ENCODE data around the gene NXPE4.
"Not testable (repeated sequence)": the region's sequence is repeated elsewhere in the genome, so short reads cannot be mapped to it uniquely, and the experiment has no call there.

Gene NXPE4

GRCh38 chr11:114610550-114610949 lies 15.0 kb upstream of the NXPE4 start:
- DNase-seq (ENCODE audit: low read depth) = no peak

- DNase-seq (ENCODE audit: low read depth) = no peak
These were observed 13.8 kb upstream of the NXPE4 start for GRCh38 chr11:114609429-114609828.

GRCh38 chr11:114608605-114609004 lies 13.0 kb upstream of the NXPE4 start:
- not testable (repeated sequence) for DNase-seq (ENCODE audit: low read depth)

GRCh38 chr11:114607753-114608459 lies 12.3 kb upstream of the NXPE4 start:
- no peak for DNase-seq (ENCODE audit: low read depth)

- DNase-seq (ENCODE audit: low read depth) = not testable (repeated sequence)
These were observed 11.2 kb upstream of the NXPE4 start for GRCh38 chr11:114606802-114607075.

- DNase-seq (ENCODE audit: low read depth) = peak; percentile 19
These were observed 10.6 kb upstream of the NXPE4 start for GRCh38 chr11:114606003-114606801.

- DNase-seq (ENCODE audit: low read depth) = no peak
These were observed 9.8 kb upstream of the NXPE4 start for GRCh38 chr11:114605370-114605769.

- no peak for DNase-seq (ENCODE audit: low read depth)
These were observed 9.3 kb upstream of the NXPE4 start for GRCh38 chr11:114604886-114605285.

GRCh38 chr11:114604179-114604813 lies 8.7 kb upstream of the NXPE4 start:
- DNase-seq (ENCODE audit: low read depth) = no peak

- not testable (repeated sequence) for DNase-seq (ENCODE audit: low read depth)
These were observed 7.6 kb upstream of the NXPE4 start for GRCh38 chr11:114603151-114603550.

GRCh38 chr11:114598461-114598860 lies 2.9 kb upstream of the NXPE4 start:
- DNase-seq (ENCODE audit: low read depth) = no peak

GRCh38 chr11:114596175-114596919 lies 761 bp upstream of the NXPE4 start:
- no peak for DNase-seq (ENCODE audit: low read depth)

- DNase-seq (ENCODE audit: low read depth) = no peak
These were observed 883 bp downstream of the NXPE4 start for GRCh38 chr11:114594703-114595102.

- DNase-seq (ENCODE audit: low read depth) = no peak
These were observed 8.1 kb downstream of the NXPE4 start for GRCh38 chr11:114587398-114587953.

- peak; percentile 12 for DNase-seq (ENCODE audit: low read depth)
These were observed 8.8 kb downstream of the NXPE4 start for GRCh38 chr11:114586797-114587196.

GRCh38 chr11:114571712-114572111 lies 23.9 kb downstream of the NXPE4 start:
- DNase-seq (ENCODE audit: low read depth) = no peak

GRCh38 chr11:114569801-114570200 lies 25.8 kb downstream of the NXPE4 start:
- no peak for DNase-seq (ENCODE audit: low read depth)

GRCh38 chr11:114566276-114566675 lies 29.3 kb downstream of the NXPE4 start:
- DNase-seq (ENCODE audit: low read depth) = no peak

GRCh38 chr11:114564831-114565230 lies 30.8 kb downstream of the NXPE4 start:
- DNase-seq (ENCODE audit: low read depth) = no peak

GRCh38 chr11:114563077-114563476 lies 32.5 kb downstream of the NXPE4 start:
- peak; percentile 42 for DNase-seq (ENCODE audit: low read depth)

GRCh38 chr11:114562166-114562916 lies 33.2 kb downstream of the NXPE4 start:
- DNase-seq (ENCODE audit: low read depth) = no peak

Measured in ELR (cell line).